Measurements from ENCODE around the gene PPP1R7. TPM values are rescaled to one million over a fixed set of nuclear protein-coding genes. Genes with fewer than 3 reads are reported as not detected.

Gene PPP1R7
- polyA plus RNA-seq, 3 donors = 54.9 to 102 (median 84.4) TPM

DNA sequence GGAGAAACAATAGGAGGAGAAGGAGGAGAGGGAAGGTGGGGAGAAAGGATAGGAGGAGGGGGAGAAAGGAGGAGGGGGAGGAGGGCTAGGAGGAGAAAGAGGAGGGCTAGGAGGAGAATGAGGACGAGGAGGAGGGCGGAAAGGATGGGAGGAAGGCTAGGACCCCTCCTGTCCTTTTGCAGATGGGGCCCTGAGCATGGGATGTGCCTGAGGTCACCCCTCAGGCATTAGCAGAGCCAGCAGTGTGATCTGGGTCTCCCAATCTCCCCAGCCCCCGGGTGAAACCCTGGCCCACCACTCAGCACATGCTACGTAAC lies 37.6 kb downstream of the PPP1R7 start:
- Histone ChIP-seq H2AFZ (ENCODE audit: insufficient read depth, low read depth, low read length, poor library complexity, severe bottlenecking) (no peak overlapping the region), H3K4me2 (replicated peaks; ENCODE audit: extremely low read depth, low read length, poor library complexity, severe bottlenecking) (no peak overlapping the region), H3K9me3 (replicated peaks in 1 of 2; ENCODE audit: control insufficient read depth in 1 of 2, insufficient read depth in 1 of 2, low read length in 2 of 2) (no peaks in the 10 kb centered on the region), H3K9ac (ENCODE audit: insufficient read depth, low read length, poor library complexity, severe bottlenecking) (no peak overlapping the region), H4K20me1 (ENCODE audit: insufficient read depth, low read length) (no peaks in the 10 kb centered on the region), H3K36me3 (replicated peaks in 1 of 2; ENCODE audit: control insufficient read depth in 1 of 2, insufficient read depth in 2 of 2, low read length in 2 of 2) (peaks cover 2 to 9% of the 10 kb centered on the region in 2 donors), H3K4me3 (replicated peaks in 1 of 3; ENCODE audit: low read depth in 2 of 3, low read length in 3 of 3) (no peak overlapping the region), H3K4me1 (ENCODE audit: control insufficient read depth in 1 of 2, insufficient read depth in 2 of 2, low read length in 2 of 2) (no peaks in the 10 kb centered on the region), H3K27ac (ENCODE audit: low read depth in 1 of 2, low read length in 2 of 2) (no peak overlapping the region), H3K79me2 (ENCODE audit: insufficient read depth, low read length) (no peaks in the 10 kb centered on the region), H3K27me3 (ENCODE audit: control insufficient read depth in 2 of 2, insufficient read depth in 2 of 2, low read length in 2 of 2) (no peaks in the 10 kb centered on the region)
- no peak overlapping the region for H3K4me3 Mint-ChIP-seq
- peaks cover 0 to 2% (median 1%) of the 10 kb centered on the region in 3 donors for H3K27me3 Mint-ChIP-seq (ENCODE audit: low read depth in 3 of 3)
- peaks cover 9 to 13% of the 10 kb centered on the region in 2 donors for H3K36me3 Mint-ChIP-seq
- WGBS (ENCODE audit: insufficient coverage) = 94% methylated on average over 2 of the region's 4 CpGs
- peaks cover 0 to 1% (median 0%) of the 10 kb centered on the region in 7 donors for H3K9me3 Mint-ChIP-seq
- TF ChIP-seq, protein P1, sequence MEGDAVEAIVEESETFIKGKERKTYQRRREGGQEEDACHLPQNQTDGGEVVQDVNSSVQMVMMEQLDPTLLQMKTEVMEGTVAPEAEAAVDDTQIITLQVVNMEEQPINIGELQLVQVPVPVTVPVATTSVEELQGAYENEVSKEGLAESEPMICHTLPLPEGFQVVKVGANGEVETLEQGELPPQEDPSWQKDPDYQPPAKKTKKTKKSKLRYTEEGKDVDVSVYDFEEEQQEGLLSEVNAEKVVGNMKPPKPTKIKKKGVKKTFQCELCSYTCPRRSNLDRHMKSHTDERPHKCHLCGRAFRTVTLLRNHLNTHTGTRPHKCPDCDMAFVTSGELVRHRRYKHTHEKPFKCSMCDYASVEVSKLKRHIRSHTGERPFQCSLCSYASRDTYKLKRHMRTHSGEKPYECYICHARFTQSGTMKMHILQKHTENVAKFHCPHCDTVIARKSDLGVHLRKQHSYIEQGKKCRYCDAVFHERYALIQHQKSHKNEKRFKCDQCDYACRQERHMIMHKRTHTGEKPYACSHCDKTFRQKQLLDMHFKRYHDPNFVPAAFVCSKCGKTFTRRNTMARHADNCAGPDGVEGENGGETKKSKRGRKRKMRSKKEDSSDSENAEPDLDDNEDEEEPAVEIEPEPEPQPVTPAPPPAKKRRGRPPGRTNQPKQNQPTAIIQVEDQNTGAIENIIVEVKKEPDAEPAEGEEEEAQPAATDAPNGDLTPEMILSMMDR (IDR thresholded peaks at IDR 0.05) = no peak
- intact Hi-C loops (cut with micrococcal nuclease) = no loop called here
- no peak for DNase-seq
- no peaks in the 10 kb centered on the region for H3K4me1 Mint-ChIP-seq
- H3K27ac Mint-ChIP-seq = no peak overlapping the region

DNA sequence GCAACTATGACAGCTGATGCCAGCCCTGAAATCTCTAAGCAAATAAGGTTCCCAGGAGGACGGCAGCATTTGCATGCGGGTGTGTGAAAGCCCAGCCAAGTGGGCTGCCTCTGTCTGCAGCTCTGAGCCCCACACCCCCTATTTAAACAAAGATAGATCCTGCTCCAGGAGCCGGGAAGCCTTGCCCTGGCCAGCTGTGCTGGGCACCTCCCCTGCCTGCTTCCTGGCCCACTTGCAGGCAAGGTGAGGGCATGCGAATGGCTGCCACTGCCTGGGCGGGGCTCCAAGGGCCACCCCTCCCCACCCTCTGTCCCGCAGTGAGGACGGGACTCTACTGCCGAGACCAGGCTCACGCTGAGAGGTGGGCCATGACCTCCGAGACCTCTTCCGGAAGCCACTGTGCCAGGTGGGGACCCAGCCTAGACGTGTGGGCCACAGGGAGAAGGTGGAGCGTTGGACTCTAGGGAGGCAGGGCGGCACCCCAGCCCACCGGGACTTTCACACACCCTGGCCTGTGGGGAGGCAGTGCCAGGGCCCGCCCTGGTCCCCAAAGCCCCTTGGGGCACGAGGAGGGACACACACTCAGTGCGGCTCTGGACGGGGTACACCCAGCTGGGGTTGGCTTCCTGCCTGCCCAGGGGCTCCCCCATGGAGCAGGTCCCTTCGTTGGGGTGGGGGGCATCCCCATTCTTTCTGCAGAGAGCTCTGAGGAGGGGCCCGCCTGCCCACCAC lies 38.3 kb downstream of the PPP1R7 start, which contains the start of gene ANO7:
ANO7 (plus strand) TSS at position 317 of the 732 bp plus-strand sequence. CDS start 1,387 bp downstream, outside the sequence.
- H3K9me3 Mint-ChIP-seq = peaks cover 0 to 1% (median 0%) of the 10 kb centered on the region in 7 donors
- no peak within 1 kb of the TSS for H3K27ac Mint-ChIP-seq
- TF ChIP-seq, protein P1 (IDR thresholded peaks at IDR 0.05) = no peak
- H2AFZ ChIP-seq (ENCODE audit: insufficient read depth, low read depth, low read length, poor library complexity, severe bottlenecking) = no peak within 1 kb of the TSS
- no peaks in the 10 kb centered on the region for H3K4me1 ChIP-seq (ENCODE audit: control insufficient read depth in 1 of 2, insufficient read depth in 2 of 2, low read length in 2 of 2)
- H3K9me3 ChIP-seq (replicated peaks in 1 of 2; ENCODE audit: control insufficient read depth in 1 of 2, insufficient read depth in 1 of 2, low read length in 2 of 2) = no peaks in the 10 kb centered on the region
- H3K27me3 Mint-ChIP-seq (ENCODE audit: low read depth in 3 of 3) = peaks cover 0 to 2% (median 1%) of the 10 kb centered on the region in 3 donors
- intact Hi-C loops (cut with micrococcal nuclease) = no loop called here
- 88% methylated on average over 14 of the region's 21 CpGs for WGBS (ENCODE audit: insufficient coverage)
- H3K9ac ChIP-seq (ENCODE audit: insufficient read depth, low read length, poor library complexity, severe bottlenecking) = no peak within 1 kb of the TSS
- H3K36me3 ChIP-seq (replicated peaks in 1 of 2; ENCODE audit: control insufficient read depth in 1 of 2, insufficient read depth in 2 of 2, low read length in 2 of 2) = peaks cover 0 to 2% of the 10 kb centered on the region in 2 donors
- peaks cover 5 to 7% of the 10 kb centered on the region in 2 donors for H3K36me3 Mint-ChIP-seq
- H3K79me2 ChIP-seq (ENCODE audit: insufficient read depth, low read length) = no peaks in the 10 kb centered on the region
- H3K4me2 ChIP-seq (replicated peaks; ENCODE audit: extremely low read depth, low read length, poor library complexity, severe bottlenecking) = no peak within 1 kb of the TSS
- H3K4me3 ChIP-seq (replicated peaks in 1 of 3; ENCODE audit: low read depth in 2 of 3, low read length in 3 of 3) = no peak within 1 kb of the TSS
- no peaks in the 10 kb centered on the region for H3K4me1 Mint-ChIP-seq
- H4K20me1 ChIP-seq (ENCODE audit: insufficient read depth, low read length) = no peaks in the 10 kb centered on the region
- no peak for DNase-seq
- no peak within 1 kb of the TSS for H3K4me3 Mint-ChIP-seq
- H3K27me3 ChIP-seq (ENCODE audit: control insufficient read depth in 2 of 2, insufficient read depth in 2 of 2, low read length in 2 of 2) = no peaks in the 10 kb centered on the region
- H3K27ac ChIP-seq (ENCODE audit: low read depth in 1 of 2, low read length in 2 of 2) = no peak within 1 kb of the TSS
